HG03457 (cell line): Measurements from ENCODE around the gene GALNT6.

Source experiments
- ATAC-seq: cut with Tn5 transposase; IDR thresholded peaks from one replicate; pipeline ENCODE4 v1.9.1; 2021; ENCODE audit warnings: moderate number of reproducible peaks; ENCODE audit not compliant: unreplicated experiment

Gene GALNT6

GRCh38 chr12:51405801-51406207, 14.6 kb upstream of the GALNT6 start:
- ATAC-seq: no peak

GRCh38 chr12:51404627-51405026, 13.4 kb upstream of the GALNT6 start:
- ATAC-seq: no peak

DNA sequence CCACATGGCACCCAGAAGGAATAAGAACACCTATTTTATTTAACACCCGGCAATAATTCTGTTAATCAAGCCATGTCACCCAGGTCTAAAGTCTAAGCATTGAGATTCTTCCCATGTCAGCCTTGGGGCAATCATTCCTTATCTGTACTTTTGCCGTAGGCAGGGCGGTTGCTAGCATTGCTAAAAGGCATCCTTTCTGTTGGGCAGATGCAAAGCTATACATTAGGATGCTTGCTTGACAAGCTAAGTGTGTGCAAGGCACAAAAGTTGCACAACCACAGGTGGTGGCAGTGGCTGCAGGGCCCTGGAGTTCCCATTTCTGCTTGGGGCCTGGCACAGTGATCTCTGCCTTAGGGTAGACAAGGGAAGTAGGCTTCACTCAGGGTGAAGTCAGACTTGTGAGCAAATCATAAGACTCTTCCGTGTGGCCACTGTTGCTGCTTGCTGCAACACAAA, 12.5 kb upstream of the GALNT6 start:
- ATAC-seq: no peak

- no peak for ATAC-seq
These were observed 12.0 kb upstream of the GALNT6 start for GRCh38 chr12:51403159-51403558.

GRCh38 chr12:51401900-51402299, 10.7 kb upstream of the GALNT6 start:
- no peak for ATAC-seq

GRCh38 chr12:51401486-51401885, 10.3 kb upstream of the GALNT6 start:
- ATAC-seq: no peak

DNA sequence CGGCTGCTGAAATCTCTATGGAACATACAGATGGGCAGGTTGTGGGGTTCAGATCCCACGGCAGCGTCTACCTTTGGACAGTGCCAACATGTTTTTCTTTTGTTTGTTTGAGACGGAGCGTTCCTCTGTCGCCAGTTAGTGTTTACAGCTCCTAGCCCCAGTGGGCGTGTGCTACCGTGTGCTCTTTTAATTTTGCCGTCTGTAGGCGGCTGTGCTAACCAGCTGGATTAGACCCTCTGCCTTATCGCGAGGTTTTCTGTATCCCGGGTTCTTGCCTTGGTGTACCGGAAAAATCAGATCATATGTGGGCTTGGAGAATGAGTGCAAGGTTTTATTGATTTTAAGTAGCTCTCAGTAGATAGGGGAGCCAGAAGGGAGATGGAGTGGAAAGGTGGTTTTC, 9.8 kb upstream of the GALNT6 start:
- no peak for ATAC-seq

DNA sequence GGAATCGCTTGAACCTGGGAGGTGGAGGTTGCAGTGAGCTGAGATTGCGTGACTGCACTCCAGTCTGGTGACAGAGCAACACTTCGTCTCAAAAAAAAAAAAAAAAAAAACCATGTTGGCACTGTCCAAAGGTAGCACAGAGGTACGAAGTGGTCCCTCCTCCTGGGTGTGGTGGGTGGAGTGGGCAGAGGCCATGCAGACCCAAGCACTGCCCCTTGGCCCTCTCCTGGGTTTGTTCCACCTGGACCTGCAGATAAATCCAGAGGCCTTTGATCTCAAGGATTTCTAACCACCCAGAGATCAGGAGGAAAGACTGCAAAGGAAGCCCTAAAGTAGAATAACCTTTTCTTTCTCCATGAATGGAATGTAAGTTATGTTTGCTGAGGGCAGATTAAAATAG, 8.7 kb upstream of the GALNT6 start:
- ATAC-seq: no peak

GRCh38 chr12:51397670-51398069, 6.5 kb upstream of the GALNT6 start:
- ATAC-seq: no peak

DNA sequence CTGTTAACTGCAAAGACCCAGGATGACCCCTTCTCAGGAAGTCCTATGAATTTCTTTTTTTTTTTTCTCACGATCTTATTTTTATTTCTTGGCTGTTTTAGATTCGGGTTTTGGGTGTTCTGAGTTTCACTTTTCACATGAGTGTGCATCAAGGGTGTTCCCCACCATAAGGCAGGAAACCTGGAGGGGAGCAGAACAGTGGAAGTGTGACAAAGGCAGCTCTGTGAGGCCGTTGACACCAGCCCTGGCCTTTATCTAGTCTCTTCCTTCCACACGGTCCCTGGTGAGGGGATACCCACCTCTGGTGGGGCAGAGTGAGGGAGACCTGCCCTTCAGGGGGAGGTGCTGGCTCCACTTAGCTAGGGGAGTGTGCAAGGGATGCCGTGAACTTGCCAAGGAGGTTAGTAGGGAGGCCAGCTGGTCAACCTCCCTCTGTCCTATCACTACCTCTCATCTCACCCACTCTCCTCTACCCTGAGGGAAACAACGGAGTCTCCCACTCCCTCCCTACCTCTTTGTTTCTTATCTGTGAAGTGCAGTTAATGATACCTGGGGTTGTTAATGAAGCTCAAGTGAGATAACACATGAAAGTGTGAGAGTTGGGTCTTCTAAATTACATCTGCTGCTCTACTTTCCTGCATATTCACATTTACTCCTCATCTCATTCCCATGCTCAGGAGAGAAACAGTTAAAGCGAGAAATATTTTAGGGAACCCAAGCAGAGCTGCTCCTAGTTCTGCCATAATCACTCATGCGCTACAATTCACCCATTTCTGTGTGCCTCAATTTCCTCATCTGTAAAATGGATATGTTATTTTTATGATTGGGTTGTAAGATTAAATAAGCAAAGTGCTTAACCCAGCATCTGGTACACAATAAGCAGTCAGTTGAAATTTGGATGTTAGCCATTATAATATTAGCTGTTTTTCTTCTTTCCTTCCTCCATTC, 4.4 kb upstream of the GALNT6 start:
- ATAC-seq: no peak

GRCh38 chr12:51393676-51394545, 2.7 kb upstream of the GALNT6 start:
- no peak for ATAC-seq

DNA sequence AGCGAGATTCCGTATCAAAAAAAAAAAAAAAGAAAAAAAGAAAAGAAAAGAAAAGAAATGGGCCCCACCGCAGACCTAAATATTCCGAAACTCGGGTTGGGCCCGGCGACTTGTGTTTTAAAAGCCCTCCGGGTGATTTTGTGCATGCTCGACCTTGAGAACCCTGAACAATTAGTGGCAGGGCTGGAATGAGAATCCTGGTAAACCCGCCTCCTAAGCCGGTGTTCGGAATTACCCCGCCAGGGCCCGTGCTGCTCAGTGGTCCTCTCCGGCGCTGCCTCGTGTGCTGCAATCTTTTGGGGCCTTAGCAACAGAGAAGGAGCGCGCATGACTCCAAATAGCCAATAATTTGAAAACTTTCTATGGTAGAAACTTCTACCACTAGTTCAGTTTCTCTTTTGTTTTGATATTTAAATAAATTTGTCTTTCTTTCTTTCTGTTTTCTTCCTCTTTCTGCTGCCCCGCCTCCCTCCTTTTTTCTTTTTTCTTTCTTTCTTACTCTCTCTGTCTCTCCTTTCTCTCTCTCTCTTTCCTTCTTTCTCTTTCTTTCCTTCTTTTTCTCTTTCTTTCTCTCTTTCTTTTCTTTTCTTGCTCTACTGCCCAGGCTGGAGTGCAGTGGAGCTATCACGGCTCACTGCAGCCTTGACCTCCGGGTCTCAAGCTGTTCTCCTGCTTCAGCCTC, 1.5 kb upstream of the GALNT6 start:
- ATAC-seq: no peak

- ATAC-seq: no peak
These were observed 319 bp downstream of the GALNT6 start for GRCh38 chr12:51390891-51391282.

DNA sequence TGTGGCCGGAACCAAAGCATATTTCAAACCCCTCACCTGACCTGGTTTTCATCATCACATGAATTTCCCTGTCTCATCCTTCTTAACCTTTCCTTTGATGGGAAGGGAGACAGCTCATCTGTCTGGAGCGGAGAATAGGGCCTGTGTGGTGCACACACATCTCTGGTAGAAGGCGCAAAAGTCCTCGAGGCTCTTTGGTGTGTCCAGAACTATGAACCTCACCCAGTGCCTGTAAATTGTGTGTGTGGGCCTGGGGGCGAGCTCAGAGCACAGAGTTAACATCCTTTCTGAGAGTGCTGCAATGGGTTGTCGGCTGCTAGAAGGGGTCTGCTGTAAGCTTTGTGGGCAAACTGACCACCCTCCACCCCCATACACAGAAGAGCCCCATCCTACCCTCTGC, 749 bp downstream of the GALNT6 start:
- no peak for ATAC-seq

DNA sequence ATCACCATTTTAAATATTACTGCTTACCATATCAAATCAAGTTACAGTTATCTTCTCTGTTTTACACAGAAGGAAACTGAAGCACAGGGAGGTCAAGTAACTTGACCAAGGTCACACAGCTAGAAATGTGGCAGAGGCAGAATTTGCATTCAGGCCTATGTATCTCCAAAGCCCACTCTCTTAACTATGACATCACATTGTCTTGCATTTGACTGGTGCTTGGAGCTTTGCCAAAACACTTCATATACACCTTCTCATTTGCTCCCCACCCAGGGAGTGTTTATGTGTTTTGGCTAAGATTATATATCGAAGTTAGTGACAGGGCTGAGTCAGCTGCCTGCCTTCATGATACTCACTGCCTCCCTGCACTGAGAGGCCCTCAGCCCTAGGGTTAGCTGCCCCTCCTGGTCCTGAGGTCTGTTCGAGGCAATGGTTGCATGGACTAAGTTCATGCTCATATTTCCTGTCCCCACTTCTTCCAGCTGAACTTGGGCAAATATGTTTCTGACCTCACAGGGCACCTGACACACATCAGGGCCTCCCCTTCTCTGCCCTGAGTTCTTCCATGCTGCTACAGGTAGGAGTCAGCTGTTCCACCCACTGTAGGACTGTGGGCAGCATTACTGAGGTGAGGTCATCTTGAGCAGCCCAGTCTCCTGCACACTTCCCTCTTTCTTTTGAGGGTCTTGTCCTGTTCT, 1.8 kb downstream of the GALNT6 start:
- no peak for ATAC-seq

DNA sequence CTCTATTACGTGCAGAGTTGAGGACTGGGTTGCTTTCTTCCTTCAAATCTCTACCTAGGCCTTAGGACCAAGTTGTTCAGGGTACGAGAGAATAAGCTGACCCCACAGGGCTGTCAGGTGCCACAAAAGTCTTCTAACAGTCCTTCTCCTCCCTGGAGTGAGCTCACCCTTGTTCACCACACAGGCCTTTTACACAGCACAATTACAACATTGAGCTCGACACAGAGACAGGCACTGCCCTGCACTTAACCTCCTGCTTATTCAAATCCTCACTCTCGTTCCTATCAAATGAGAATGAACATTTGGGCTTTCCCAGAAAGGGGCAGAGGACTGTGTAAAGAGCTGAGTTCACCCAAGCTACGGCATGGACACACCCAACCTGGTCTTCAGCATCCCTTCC, 2.4 kb downstream of the GALNT6 start:
- no peak for ATAC-seq

GRCh38 chr12:51388069-51388799, 3.0 kb downstream of the GALNT6 start:
- no peak for ATAC-seq

DNA sequence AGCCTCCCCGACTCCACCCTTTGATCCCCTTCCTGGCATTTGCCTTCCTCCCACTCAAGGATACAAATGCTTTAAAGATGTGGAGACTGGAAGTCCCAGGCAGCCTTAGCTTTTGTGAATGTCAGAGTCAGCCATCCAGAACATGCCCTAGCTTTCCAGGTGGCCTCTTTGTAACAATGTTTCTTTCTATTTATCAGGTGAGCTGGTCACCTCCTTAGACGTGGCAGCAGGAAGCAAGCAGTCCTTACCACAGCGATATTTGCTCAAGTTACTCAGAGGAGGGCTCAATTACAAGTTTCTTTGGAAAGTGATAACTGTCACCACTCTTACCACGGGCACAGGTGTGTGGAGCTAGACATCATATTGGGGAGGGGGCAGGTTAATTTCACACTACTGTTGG, 4.9 kb downstream of the GALNT6 start:
- no peak for ATAC-seq

GRCh38 chr12:51383269-51383905, 7.8 kb downstream of the GALNT6 start:
- ATAC-seq: no peak
